K562 (cell line): ENCODE results near the gene ZNF500. TPM values are rescaled to one million over a fixed set of nuclear protein-coding genes. Genes with fewer than 3 reads are reported as not detected.
A peak's percentile ranks its signal among the peaks of the same experiment; 100 is the strongest.

Source experiments
- ATAC-seq: fragments of 200-7000 bp; cut with Tn5 transposase; 3 replicates; pipeline ENCODE4 v1.9.1; 2020; ENCODE audit warnings: moderate library complexity
- BruUV-seq: library from RNA; stranded (reverse); fragments of 400-500 nt; replicated peaks from 2 replicates; lab custom pipeline; 2021; lab: Mats Ljungman, UMichigan
- CTCF ChIA-PET: fragments of 300-600 bp; formaldehyde crosslinking; extraction: SDS; loops from one replicate; lab custom pipeline; 2021; ENCODE audit warnings: low intra/inter-chr PET ratio; lab: Yijun Ruan, JAX
- POLR2A ChIA-PET: fragments of 300-600, 350-650 bp; sonication (Branson Sonifier 250); formaldehyde crosslinking; extraction: SDS; loops from one replicate; lab custom pipeline; 2021; ENCODE audit warnings: antibody characterized with exemption, inconsistent platforms; lab: Yijun Ruan, JAX
- DNase-seq, 4 experiments: peaks; one replicate each; pipeline versions ENCODE4 v3.0.0 to v3.0.0-alpha.2; 2011 to 2018; ENCODE audit warnings: low spot score in 3 of 4, mixed read lengths in 3 of 4; ENCODE audit errors: extremely low read depth in 1 of 4
- FAIRE-seq: peaks from 2 replicates; lab custom pipeline; 2011; peaks lifted over from hg19 to GRCh38; lab: Jason Lieb, UNC
- H2AFZ ChIP-seq: 2 replicates; pipeline ENCODE4 v1.6.0; 2011; ENCODE audit warnings: low read depth, low read length, control low read depth, inconsistent platforms
- H3K27ac ChIP-seq: fragments of 200-600 bp; 3 replicates; pipeline ENCODE4 v1.8.0; 2011; ENCODE audit warnings: low read depth, mild to moderate bottlenecking, control low read depth, inconsistent platforms, low read length, moderate library complexity, mixed read lengths; ENCODE audit errors: extremely low read depth
- H3K27me3 ChIP-seq, 2 experiments: fragments of 300-600 bp in 1 of 2; 2 replicates in 1 of 2; 3 replicates in 1 of 2; pipeline versions ENCODE4 v1.6.0 to v1.8.0; 2011; ENCODE audit warnings: inconsistent platforms in 2 of 2, low read length in 2 of 2, mild to moderate bottlenecking in 1 of 2, mixed read lengths in 1 of 2, moderate library complexity in 1 of 2; ENCODE audit not compliant: control insufficient read depth in 2 of 2, insufficient read depth in 2 of 2
- H3K36me3 ChIP-seq: fragments of 300-600 bp; 3 replicates; pipeline ENCODE4 v1.8.0; 2011; ENCODE audit warnings: mild to moderate bottlenecking, low read length, inconsistent platforms; ENCODE audit not compliant: control insufficient read depth, insufficient read depth
- H3K4me1 ChIP-seq, 2 experiments: fragments of 200-600 bp in 1 of 2; replicated peaks in 1 of 2; 2 replicates in 1 of 2; 3 replicates in 1 of 2; pipeline versions ENCODE4 v1.5.1 to v1.8.0; 2011; ENCODE audit warnings: inconsistent platforms in 2 of 2, low read length in 2 of 2, mild to moderate bottlenecking in 1 of 2, mixed read lengths in 1 of 2, moderate library complexity in 1 of 2; ENCODE audit not compliant: control insufficient read depth in 2 of 2, insufficient read depth in 2 of 2
- H3K4me2 ChIP-seq: 2 replicates; pipeline ENCODE4 v1.6.1; 2011; ENCODE audit warnings: low read length, control low read depth, inconsistent platforms, mixed read lengths; ENCODE audit not compliant: insufficient read depth
- H3K4me3 ChIP-seq: fragments of 200-600 bp; sonication (generic), shearing (Covaris generic); 2 replicates; pipeline ENCODE4 v1.5.1; 2016; ENCODE audit warnings: control low read depth, inconsistent platforms
- H3K79me2 ChIP-seq: fragments of 200-600 bp; 3 replicates; pipeline ENCODE4 v1.8.0; 2011; ENCODE audit warnings: low read length, inconsistent platforms; ENCODE audit not compliant: control insufficient read depth, insufficient read depth
- H3K9ac ChIP-seq, 2 experiments: 2 replicates each; pipeline versions ENCODE4 v1.6.0 to v1.6.1; 2011; ENCODE audit warnings: low read depth in 2 of 2, low read length in 2 of 2, control low read depth in 1 of 2, inconsistent platforms in 1 of 2, mild to moderate bottlenecking in 1 of 2, mixed read lengths in 1 of 2; ENCODE audit not compliant: insufficient read depth in 1 of 2
- H3K9me1 ChIP-seq: one replicate; pipeline ENCODE4 v1.6.0; 2011; ENCODE audit warnings: inconsistent platforms, mild to moderate bottlenecking, low read length, moderate library complexity; ENCODE audit not compliant: control insufficient read depth, insufficient read depth
- H3K9me3 ChIP-seq: replicated peaks from 2 replicates; pipeline ENCODE4 v1.5.1; 2011; ENCODE audit warnings: low read depth, low read length, inconsistent platforms; ENCODE audit not compliant: control insufficient read depth, insufficient read depth
- H4K20me1 ChIP-seq: replicated peaks from 2 replicates; pipeline ENCODE4 v1.6.1; 2011; ENCODE audit warnings: low read length, inconsistent platforms, mixed read lengths; ENCODE audit not compliant: control insufficient read depth, insufficient read depth
- AFF4 ChIP-seq: sonication (generic); formaldehyde crosslinking; IDR thresholded peaks from 2 replicates; pipeline ENCODE4 v1.8.0; 2023; ENCODE audit warnings: mild to moderate bottlenecking, missing genetic modification reagents
- C11orf30 ChIP-seq: fragments of 450-650 bp; IDR thresholded peaks from 2 replicates; pipeline ENCODE4 v1.6.1; 2016; ENCODE audit warnings: low read depth, mild to moderate bottlenecking
- ERF ChIP-seq: fragments of 450-650 bp; formaldehyde crosslinking; IDR thresholded peaks from 2 replicates; pipeline ENCODE4 v1.4.0; 2020; ENCODE audit warnings: mild to moderate bottlenecking, mixed read lengths
- UBTF ChIP-seq, 2 experiments: IDR thresholded peaks; 2 replicates each; pipeline ENCODE4 v1.6.1; 2012; ENCODE audit warnings: improper control_type of control experiment in 2 of 2, low read depth in 2 of 2, low read length in 2 of 2, borderline replicate concordance in 1 of 2
- ZNF212 ChIP-seq: fragments of 450-650 bp; formaldehyde crosslinking; IDR thresholded peaks from 2 replicates; pipeline ENCODE4 v1.4.0; 2020; ENCODE audit warnings: mild to moderate bottlenecking
- ZNF316 ChIP-seq: fragments of 450-650 bp; IDR thresholded peaks from 2 replicates; pipeline ENCODE4 v1.6.1; 2016
- WGBS: fragments of 100-300 bp; shearing (Covaris generic); methylation state at CpG from one replicate; pipeline ENCODE4 v1.1.6; 2016; ENCODE audit warnings: low coverage, mixed read lengths; ENCODE audit not compliant: insufficient coverage; ENCODE audit errors: missing lambda C conversion rate; 5-methylcytosine and 5-hydroxymethylcytosine counted together
- in situ Hi-C: fragments of 300-500 bp; cut with MboI; formaldehyde crosslinking; loops from 4 replicates; pipeline ENCODE4 v1.15.0; 2018; ENCODE audit warnings: inconsistent platforms, mixed read lengths
- intact Hi-C: fragments of 100-400 bp; cut with micrococcal nuclease; formaldehyde crosslinking; loops from 2 replicates; pipeline ENCODE4 v1.14.2; 2022
- polyA plus RNA-seq, 8 experiments: library from polyadenylated mRNA; depleted of rRNA in 4 of 8; stranded (reverse) in 5 of 8; unstranded in 3 of 8; fragments of >200 nt; fragmentation: Nextera tagmentation in 2 of 8; fragmentation: Illumina TruSeq in 1 of 8; extraction: Ambion mirVana in 2 of 8; extraction: Trizol in 1 of 8; gene quantifications; 2 replicates each; pipeline versions ENCODE4 v1.2.1 to v1.2.3, GENCODE V29; 2011 to 2014; ENCODE audit warnings: inconsistent platforms in 1 of 8, missing spikeins in 1 of 8
- total RNA-seq, 7 experiments: library from RNA; depleted of rRNA in 6 of 7; stranded (reverse); fragments of >200 nt in 6 of 7; fragmentation: Illumina TruSeq in 2 of 7; extraction: Trizol in 2 of 7; gene quantifications; 2 replicates each; pipeline versions ENCODE4 v1.2.1 to v1.2.3, GENCODE V29; 2011 to 2021; ENCODE audit warnings: low replicate concordance in 1 of 7

ZNF500 gene
- total and polyA plus RNA-seq, 9 of the 15 experiments (the other 6 are each of a cell fraction or from before 2014, with no cell fraction given): 0.80 to 20.8 (median 5.3) TPM

GRCh38 chr16:4737545-4737944 lies 29.4 kb downstream of the ZNF500 start (continued):
- TF ChIP-seq UBTF (IDR thresholded peaks at IDR 0.05; ENCODE audit: borderline replicate concordance in 1 of 2, low read depth in 2 of 2, low read length in 2 of 2) (no peak), ZNF212 (CRISPR knock-in tag) (no peak), ERF (CRISPR knock-in tag) (no peak)

DNA sequence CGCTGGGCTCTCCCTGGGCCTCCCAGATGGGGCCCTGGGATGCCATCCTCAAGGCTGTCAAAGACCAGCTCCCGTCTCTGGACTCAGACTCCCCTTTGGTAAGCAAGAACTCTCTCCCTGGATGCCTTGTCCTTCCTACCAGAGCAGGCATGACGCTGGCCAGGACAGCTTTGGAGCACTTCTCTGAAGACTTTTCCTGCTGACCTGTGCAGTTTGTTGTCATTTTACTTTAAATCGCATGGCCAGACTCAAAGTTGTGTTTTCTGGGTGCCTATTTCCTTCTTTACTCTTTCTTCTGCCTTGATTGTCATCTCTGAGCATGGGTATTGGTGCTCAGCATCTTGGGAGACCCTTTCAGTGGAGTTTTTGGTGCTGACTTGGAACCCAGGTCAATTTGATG lies 30.4 kb downstream of the ZNF500 start:
- intact Hi-C loops (no loop called here), in situ Hi-C loops (no loop called here)
- peaks cover 0 to 22% of the 10 kb centered on the region in 2 experiments; a peak in 3 of 5 replicates for H3K4me1 ChIP-seq
- DNase-seq (no peak), ATAC-seq (no peak), FAIRE-seq (no peak)
- no peak overlapping the region for H3K27ac ChIP-seq
- no peak overlapping the region for H3K4me3 ChIP-seq
- POLR2A ChIA-PET: interaction anchor here (0.6 to 0.7 kb wide), 2 partner anchors 11 to 19 kb away, joined by 3 to 5 read pairs; no protein-coding TSS in a partner anchor
- peak overlapping the region in 1 of 2 experiments; percentile 36; a peak in 1 of 4 replicates for H3K9ac ChIP-seq
- BruUV-seq: no TSS peak
- WGBS: 45% methylated on average over 4 of the region's 4 CpGs
- no peak overlapping the region for H2AFZ ChIP-seq
- no peaks in the 10 kb centered on the region for H4K20me1 ChIP-seq
- H3K4me2 ChIP-seq: no peak overlapping the region
- H3K27me3 ChIP-seq: no peaks in the 10 kb centered on the region
- no peaks in the 10 kb centered on the region for H3K9me3 ChIP-seq
- peaks cover 2% of the 10 kb centered on the region; the same call in 1 of the 3 replicates for H3K36me3 ChIP-seq
- CTCF ChIA-PET: no interaction called here
- TF ChIP-seq AFF4 (CRISPR knock-in tag) (no peak), ZNF316 (peak; percentile 67), C11orf30 (peak; percentile 20; the same call in 1 of the 2 replicates)
- H3K9me1 ChIP-seq: no peaks in the 10 kb centered on the region
- H3K79me2 ChIP-seq: peaks cover 23% of the 10 kb centered on the region
